Gastroesophageal sphincter (tissue), 4 donors: Measurements from ENCODE around the gene MYO15A. TPM values are rescaled to one million over a fixed set of nuclear protein-coding genes. Genes with fewer than 3 reads are reported as not detected.

Experiments
- ATAC-seq: fragments of 150-250 bp; one replicate; pipeline ENCODE4 v1.9.1; 2016; ENCODE audit warnings: mild to moderate bottlenecking, moderate library complexity
- H3K27ac ChIP-seq, 4 donors: fragments of 200-600 bp; sonication (generic) in 3 of 4; 1 replicate in 3 of 4; 2 replicates in 1 of 4; pipeline ENCODE4 v1.5.1; 2016 to 2019
- H3K27me3 ChIP-seq: fragments of 200-600 bp; sonication (generic); one replicate; pipeline ENCODE4 v1.5.1; 2019
- H3K36me3 ChIP-seq, 2 donors: fragments of 200-600 bp; sonication (generic); one replicate each; pipeline ENCODE4 v1.5.1; 2019; ENCODE audit warnings: control low read depth in 1 of 2
- H3K4me1 ChIP-seq, 3 donors: fragments of 200-600 bp; sonication (generic); 1 replicate in 2 of 3; 2 replicates in 1 of 3; pipeline ENCODE4 v1.5.1; 2016 to 2019; ENCODE audit warnings: control low read depth in 2 of 3
- H3K4me3 ChIP-seq, 2 donors: fragments of 200-600 bp; sonication (generic); one replicate each; pipeline ENCODE4 v1.5.1; 2019; ENCODE audit warnings: mild to moderate bottlenecking in 1 of 2, moderate library complexity in 1 of 2
- H3K9me3 ChIP-seq, 3 donors: fragments of 200-600 bp; sonication (generic); one replicate each; pipeline ENCODE4 v1.5.1; 2017 to 2019; ENCODE audit warnings: control low read depth in 2 of 3
- EP300 ChIP-seq: sonication (generic); formaldehyde crosslinking; IDR thresholded peaks from one replicate; pipeline ENCODE4 v1.6.1; 2017; ENCODE audit warnings: antibody characterized with exemption, mild to moderate bottlenecking
- POLR2A ChIP-seq, 2 donors: fragments of 450-650 bp; IDR thresholded peaks; one replicate each; pipeline ENCODE4 v1.6.1; 2017; ENCODE audit warnings: antibody characterized with exemption in 2 of 2, mild to moderate bottlenecking in 2 of 2, moderate library complexity in 1 of 2
- POLR2AphosphoS5 ChIP-seq: sonication (generic); formaldehyde crosslinking; IDR thresholded peaks from one replicate; pipeline ENCODE4 v1.6.1; 2017; ENCODE audit warnings: antibody characterized with exemption
- whole genome bisulfite sequencing, 2 donors: methylation state at CpG; one replicate each; pipeline ENCODE4 v1.1.5; 2018; ENCODE audit warnings: low coverage in 1 of 2; 5-methylcytosine and 5-hydroxymethylcytosine counted together
- total RNA-seq, 4 donors: library from RNA; depleted of rRNA; stranded (reverse); fragments of >200 nt; gene quantifications; one replicate each; pipeline ENCODE4 v1.1.0, GENCODE V29; 2016
- TF ChIP-seq, protein P1 (sequence below), 4 experiments: fragments of 200-600 bp in 2 of 4; fragments of 450-650 bp in 2 of 4; sonication (generic) in 1 of 4; IDR thresholded peaks; one replicate each; pipeline ENCODE4 v1.5.1; 2017 to 2019; ENCODE audit warnings: antibody characterized with exemption in 4 of 4, mild to moderate bottlenecking in 2 of 4, moderate library complexity in 2 of 4

The MYO15A gene
- total RNA-seq, 4 donors from 2014 or later: 0.59 to 1.2 (median 0.70) TPM

GRCh38 chr17:18225121-18225641 lies 116.6 kb downstream of the MYO15A start, which contains the start of gene LLGL1:
Gene LLGL1 (plus strand): TSS chr17:18225635. CDS start chr17:18225683, 48 bp downstream.
- Histone ChIP-seq H3K9me3 (no peaks in the 10 kb centered on the region), H3K27me3 (no peaks in the 10 kb centered on the region), H3K27ac (peak within 1 kb of the TSS in 3 of 4 donors; percentile 66 to 81 (median 80)), H3K4me3 (peak within 1 kb of the TSS; percentile 39 to 65), H3K36me3 (no peaks in the 10 kb centered on the region), H3K4me1 (peaks cover 0 to 37% (median 15%) of the 10 kb centered on the region in 3 donors)
- 0 to 6% methylated on average over 2 to 7 of the region's 60 CpGs for whole genome bisulfite sequencing, 2 donors
- peak; percentile 97 for ATAC-seq
- TF ChIP-seq, protein P1, sequence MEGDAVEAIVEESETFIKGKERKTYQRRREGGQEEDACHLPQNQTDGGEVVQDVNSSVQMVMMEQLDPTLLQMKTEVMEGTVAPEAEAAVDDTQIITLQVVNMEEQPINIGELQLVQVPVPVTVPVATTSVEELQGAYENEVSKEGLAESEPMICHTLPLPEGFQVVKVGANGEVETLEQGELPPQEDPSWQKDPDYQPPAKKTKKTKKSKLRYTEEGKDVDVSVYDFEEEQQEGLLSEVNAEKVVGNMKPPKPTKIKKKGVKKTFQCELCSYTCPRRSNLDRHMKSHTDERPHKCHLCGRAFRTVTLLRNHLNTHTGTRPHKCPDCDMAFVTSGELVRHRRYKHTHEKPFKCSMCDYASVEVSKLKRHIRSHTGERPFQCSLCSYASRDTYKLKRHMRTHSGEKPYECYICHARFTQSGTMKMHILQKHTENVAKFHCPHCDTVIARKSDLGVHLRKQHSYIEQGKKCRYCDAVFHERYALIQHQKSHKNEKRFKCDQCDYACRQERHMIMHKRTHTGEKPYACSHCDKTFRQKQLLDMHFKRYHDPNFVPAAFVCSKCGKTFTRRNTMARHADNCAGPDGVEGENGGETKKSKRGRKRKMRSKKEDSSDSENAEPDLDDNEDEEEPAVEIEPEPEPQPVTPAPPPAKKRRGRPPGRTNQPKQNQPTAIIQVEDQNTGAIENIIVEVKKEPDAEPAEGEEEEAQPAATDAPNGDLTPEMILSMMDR (IDR thresholded peaks at IDR 0.05): no peak
- TF ChIP-seq POLR2AphosphoS5 (peak; percentile 33), POLR2A (IDR thresholded peaks at IDR 0.05) (no peak), EP300 (no peak)

GRCh38 chr17:18225642-18226283 lies 117.2 kb downstream of the MYO15A start:
- H3K36me3 ChIP-seq: no peaks in the 10 kb centered on the region
- TF ChIP-seq EP300 (no peak), POLR2AphosphoS5 (no peak), POLR2A (IDR thresholded peaks at IDR 0.05) (no peak)
- no peaks in the 10 kb centered on the region for H3K27me3 ChIP-seq
- peak overlapping the region; percentile 39 to 65 for H3K4me3 ChIP-seq
- peak; percentile 17 for ATAC-seq
- WGBS, 2 donors: 0% methylated on average over 5 to 11 of the region's 57 CpGs
- H3K4me1 ChIP-seq: peaks cover 0 to 37% (median 15%) of the 10 kb centered on the region in 3 donors
- H3K27ac ChIP-seq: peak overlapping the region in 3 of 4 donors; percentile 62 to 80 (median 66)
- H3K9me3 ChIP-seq: no peaks in the 10 kb centered on the region

- ATAC-seq: no peak
- H3K4me3 ChIP-seq: peak overlapping the region; percentile 39 to 65
- 13 to 58% methylated on average over 3 to 11 of the region's 16 CpGs for WGBS, 2 donors
- peaks cover 0 to 37% (median 15%) of the 10 kb centered on the region in 3 donors for H3K4me1 ChIP-seq
- H3K9me3 ChIP-seq: no peaks in the 10 kb centered on the region
- H3K27me3 ChIP-seq: no peaks in the 10 kb centered on the region
- TF ChIP-seq, protein P1 (IDR thresholded peaks at IDR 0.05): no peak
- no peak for TF ChIP-seq POLR2A (IDR thresholded peaks at IDR 0.05)
- no peak for TF ChIP-seq EP300
- no peak for TF ChIP-seq POLR2AphosphoS5
- no peaks in the 10 kb centered on the region for H3K36me3 ChIP-seq
- peak overlapping the region in 2 of 4 donors; percentile 62 to 66 for H3K27ac ChIP-seq
Measured at GRCh38 chr17:18226284-18226945, 117.9 kb downstream of the MYO15A start.

DNA sequence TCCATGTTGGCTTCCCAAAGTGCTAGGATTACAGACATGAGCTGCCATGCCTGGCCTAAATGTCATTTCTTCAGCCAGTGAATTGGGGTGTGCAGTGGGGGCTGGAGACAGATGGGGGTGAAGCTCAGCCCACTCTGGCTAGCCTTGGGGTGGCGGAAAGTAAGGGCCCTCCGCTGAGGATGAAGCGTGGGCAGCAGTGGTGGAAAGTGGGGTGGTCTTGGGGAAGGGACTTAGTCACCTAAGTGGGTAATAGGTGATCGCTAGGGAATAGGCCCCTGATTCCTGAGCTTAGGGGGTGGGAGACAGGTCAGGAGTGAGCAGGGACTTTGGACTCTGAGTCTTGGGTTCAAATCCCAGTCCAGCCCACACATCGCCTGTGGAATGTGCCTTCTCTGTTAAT lies 119.1 kb downstream of the MYO15A start:
- peaks cover 0 to 37% (median 15%) of the 10 kb centered on the region in 3 donors for H3K4me1 ChIP-seq
- no peaks in the 10 kb centered on the region for H3K27me3 ChIP-seq
- H3K36me3 ChIP-seq: peaks cover 0 to 7% of the 10 kb centered on the region in 2 donors
- no CpG with 5 or more reads among the region's 5 CpGs for WGBS, 2 donors
- no peaks in the 10 kb centered on the region for H3K9me3 ChIP-seq
- no peak overlapping the region for H3K4me3 ChIP-seq
- no peak for ATAC-seq
- TF ChIP-seq, protein P1 (IDR thresholded peaks at IDR 0.05): no peak
- TF ChIP-seq POLR2A (IDR thresholded peaks at IDR 0.05): no peak
- no peak for TF ChIP-seq POLR2AphosphoS5
- TF ChIP-seq EP300: no peak
- no peak overlapping the region for H3K27ac ChIP-seq

- H3K4me1 ChIP-seq: peaks cover 0 to 37% (median 15%) of the 10 kb centered on the region in 3 donors
- WGBS, 2 donors: 82 to 93% methylated on average over 6 to 7 of the region's 10 CpGs
- no peak for ATAC-seq
Measured at GRCh38 chr17:18228176-18228682, 119.7 kb downstream of the MYO15A start.

More at GRCh38 chr17:18228176-18228682, 119.7 kb downstream of the MYO15A start:
- TF ChIP-seq, protein P1 (IDR thresholded peaks at IDR 0.05): no peak
- TF ChIP-seq POLR2A (IDR thresholded peaks at IDR 0.05) (no peak), POLR2AphosphoS5 (no peak), EP300 (no peak)
- H3K4me3 ChIP-seq: no peak overlapping the region
- peaks cover 0 to 13% of the 10 kb centered on the region in 2 donors for H3K36me3 ChIP-seq
- H3K9me3 ChIP-seq: no peaks in the 10 kb centered on the region
- H3K27ac ChIP-seq: no peak overlapping the region
- no peaks in the 10 kb centered on the region for H3K27me3 ChIP-seq
